Thymus (tissue), 11 donors: Measurements from ENCODE around the gene ZBTB40. TPM values are rescaled to one million over a fixed set of nuclear protein-coding genes. Genes with fewer than 3 reads are reported as not detected.

ENCODE experiments used
- DNase-seq, 9 donors: peaks; one replicate each; pipeline ENCODE4 v3.0.0-alpha.2; 2013; ENCODE audit warnings: low spot score in 9 of 9, low read depth in 6 of 9, missing footprints in 1 of 9
- H3K27ac ChIP-seq, 2 donors: one replicate each; pipeline ENCODE4 v1.5.1; 2013; ENCODE audit warnings: control low read depth in 1 of 2, low read depth in 1 of 2, low read length in 1 of 2, mild to moderate bottlenecking in 1 of 2, moderate library complexity in 1 of 2
- H3K27me3 ChIP-seq, 2 donors: one replicate each; pipeline ENCODE4 v1.5.1; 2013; ENCODE audit warnings: low read length in 1 of 2; ENCODE audit not compliant: control insufficient read depth in 2 of 2, insufficient read depth in 1 of 2
- H3K36me3 ChIP-seq, 2 donors: one replicate each; pipeline ENCODE4 v1.5.1; 2013; ENCODE audit warnings: low read length in 1 of 2, mild to moderate bottlenecking in 1 of 2, moderate library complexity in 1 of 2; ENCODE audit not compliant: control insufficient read depth in 2 of 2, insufficient read depth in 2 of 2
- H3K4me1 ChIP-seq, 2 donors: one replicate each; pipeline ENCODE4 v1.5.1; 2013; ENCODE audit warnings: low read length in 2 of 2; ENCODE audit not compliant: control insufficient read depth in 2 of 2, insufficient read depth in 2 of 2
- H3K4me3 ChIP-seq, 2 donors: one replicate each; pipeline ENCODE4 v1.5.1; 2013; ENCODE audit warnings: low read length in 2 of 2, control low read depth in 1 of 2, mild to moderate bottlenecking in 1 of 2
- H3K9me3 ChIP-seq, 2 donors: one replicate each; pipeline ENCODE4 v1.5.1; 2013; ENCODE audit warnings: low read length in 1 of 2, mild to moderate bottlenecking in 1 of 2; ENCODE audit not compliant: control insufficient read depth in 2 of 2, insufficient read depth in 1 of 2
- WGBS: extraction: QIAGEN DNeasy Blood & Tissue Kit; methylation state at CpG from one replicate; pipeline ENCODE4 v1.1.7; 2013; 5-methylcytosine and 5-hydroxymethylcytosine counted together
- polyA plus RNA-seq: library from polyadenylated mRNA; stranded (reverse); fragments of 200-250 nt; gene quantifications from one replicate; pipeline ENCODE4 v1.2.3, GENCODE V29; 2013
- total RNA-seq: library from RNA; stranded (reverse); fragments of 120-200 nt; gene quantifications from one replicate; pipeline ENCODE4 v1.2.4, GENCODE V29; 2013
- donor health status: healthy.

ZBTB40 gene
- total and polyA plus RNA-seq, 2 donors, result 8.4 to 8.7 TPM

- H3K36me3 ChIP-seq, result no peaks in the 10 kb centered on the region
- WGBS, result 92% methylated on average over 34 of the region's 34 CpGs
- no peaks in the 10 kb centered on the region for H3K9me3 ChIP-seq
- DNase-seq, result no peak
- H3K4me1 ChIP-seq, result no peaks in the 10 kb centered on the region
- H3K27me3 ChIP-seq, result peaks cover 0 to 23% of the 10 kb centered on the region in 2 donors
- H3K27ac ChIP-seq, result no peak overlapping the region
- no peak overlapping the region for H3K4me3 ChIP-seq
Observed at GRCh38 chr1:22570140-22570909, 118.7 kb downstream of the ZBTB40 start.

- no peak for DNase-seq
- peaks cover 0 to 18% of the 10 kb centered on the region in 2 donors for H3K9me3 ChIP-seq
- no peaks in the 10 kb centered on the region for H3K4me1 ChIP-seq
- H3K27ac ChIP-seq, result no peak overlapping the region
- peaks cover 0 to 4% of the 10 kb centered on the region in 2 donors for H3K27me3 ChIP-seq
- no peak overlapping the region for H3K4me3 ChIP-seq
- WGBS, result 64% methylated on average over 9 of the region's 9 CpGs
- H3K36me3 ChIP-seq, result no peaks in the 10 kb centered on the region
Observed at GRCh38 chr1:22572818-22573217, 121.2 kb downstream of the ZBTB40 start.

- Histone ChIP-seq H3K27me3 (peaks cover 0 to 4% of the 10 kb centered on the region in 2 donors), H3K4me1 (no peaks in the 10 kb centered on the region), H3K36me3 (no peaks in the 10 kb centered on the region), H3K27ac (no peak overlapping the region), H3K9me3 (peaks cover 0 to 18% of the 10 kb centered on the region in 2 donors), H3K4me3 (no peak overlapping the region)
- 87% methylated on average over 7 of the region's 7 CpGs for WGBS
- no peak for DNase-seq
Observed at GRCh38 chr1:22573237-22573636, 121.6 kb downstream of the ZBTB40 start.

- no peaks in the 10 kb centered on the region for H3K4me1 ChIP-seq
- H3K4me3 ChIP-seq, result no peak overlapping the region
- no peaks in the 10 kb centered on the region for H3K36me3 ChIP-seq
- DNase-seq, result no peak
- WGBS, result 58% methylated on average over 8 of the region's 8 CpGs
- H3K27ac ChIP-seq, result no peak overlapping the region
- peaks cover 2 to 18% of the 10 kb centered on the region in 2 donors for H3K9me3 ChIP-seq
- H3K27me3 ChIP-seq, result peaks cover 0 to 4% of the 10 kb centered on the region in 2 donors
Observed at GRCh38 chr1:22575532-22576149, 124.0 kb downstream of the ZBTB40 start.

GRCh38 chr1:22576150-22576544 is 124.5 kb downstream of the ZBTB40 start:
- Histone ChIP-seq H3K36me3 (no peaks in the 10 kb centered on the region), H3K27ac (no peak overlapping the region), H3K9me3 (peaks cover 2 to 18% of the 10 kb centered on the region in 2 donors), H3K27me3 (peaks cover 0 to 4% of the 10 kb centered on the region in 2 donors), H3K4me1 (no peaks in the 10 kb centered on the region), H3K4me3 (no peak overlapping the region)
- DNase-seq, result no peak
- 89% methylated on average over 23 of the region's 23 CpGs for WGBS

- Histone ChIP-seq H3K9me3 (peaks cover 2 to 18% of the 10 kb centered on the region in 2 donors), H3K36me3 (no peaks in the 10 kb centered on the region), H3K27me3 (peaks cover 0 to 4% of the 10 kb centered on the region in 2 donors), H3K4me3 (no peak overlapping the region), H3K4me1 (no peaks in the 10 kb centered on the region), H3K27ac (no peak overlapping the region)
- 96% methylated on average over 24 of the region's 24 CpGs for WGBS
- no peak for DNase-seq
Observed at GRCh38 chr1:22576617-22577016, 125.0 kb downstream of the ZBTB40 start.

- no peak for DNase-seq
- Histone ChIP-seq H3K36me3 (no peaks in the 10 kb centered on the region), H3K27ac (no peak overlapping the region), H3K4me3 (no peak overlapping the region), H3K9me3 (peaks cover 2 to 18% of the 10 kb centered on the region in 2 donors), H3K4me1 (no peaks in the 10 kb centered on the region), H3K27me3 (no peaks in the 10 kb centered on the region)
- WGBS, result 83% methylated on average over 12 of the region's 12 CpGs
Observed at GRCh38 chr1:22578732-22579361, 127.2 kb downstream of the ZBTB40 start.

- Histone ChIP-seq H3K4me3 (no peak overlapping the region), H3K36me3 (no peaks in the 10 kb centered on the region), H3K27me3 (no peaks in the 10 kb centered on the region), H3K4me1 (no peaks in the 10 kb centered on the region), H3K27ac (no peak overlapping the region), H3K9me3 (peaks cover 2 to 18% of the 10 kb centered on the region in 2 donors)
- no peak for DNase-seq
- WGBS, result 83% methylated on average over 7 of the region's 7 CpGs
Observed at GRCh38 chr1:22579541-22580155, 128.0 kb downstream of the ZBTB40 start.
